Measurements from ENCODE around the gene FCHSD2. TPM values are rescaled to one million over a fixed set of nuclear protein-coding genes. Genes with fewer than 3 reads are reported as not detected.

FCHSD2 gene
- total and polyA plus RNA-seq, 2 donors (not counting 1 experiment from before 2014, with no cell fraction given), result 113 to 189 TPM

DNA sequence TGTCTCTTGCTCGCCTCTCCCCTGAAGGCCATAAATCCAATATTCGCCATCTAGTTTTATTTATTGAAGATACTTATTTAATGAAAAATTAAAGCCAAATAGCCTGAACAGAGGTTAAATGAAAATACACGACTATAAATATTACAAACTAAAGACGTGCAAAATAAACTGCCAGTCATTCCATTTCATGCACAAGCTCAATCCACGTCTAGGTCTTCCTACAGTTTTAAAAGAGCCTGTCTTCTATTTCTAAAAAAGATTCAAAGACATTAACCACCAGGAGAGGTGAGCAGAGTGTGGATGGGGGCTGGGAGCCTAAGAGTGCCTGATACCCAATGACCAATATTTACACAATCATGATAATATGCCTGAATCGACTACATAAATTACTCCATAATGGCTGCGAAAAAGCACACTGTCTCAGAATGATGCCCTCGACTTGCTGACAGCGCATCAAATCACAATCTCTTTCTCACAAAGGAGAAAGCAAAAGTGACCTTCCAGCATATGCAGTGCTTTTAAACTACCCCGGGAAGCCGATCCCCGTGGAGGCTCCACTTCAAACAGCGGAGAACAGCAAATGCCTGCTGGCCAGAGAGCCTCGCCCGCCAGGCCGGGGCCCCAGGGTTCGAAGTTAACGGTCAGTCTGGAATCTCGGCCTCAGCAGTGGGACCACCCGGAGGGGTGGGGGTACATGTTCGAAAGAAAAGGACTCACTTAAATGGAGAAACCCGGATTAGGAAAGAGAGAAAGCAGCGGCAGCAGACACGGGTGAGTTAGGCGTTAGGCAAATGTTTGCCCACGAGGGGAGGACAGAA lies 1.7 kb downstream of the FCHSD2 start:
- ATAC-seq (ENCODE audit: low read depth), result no peak
- under 1% methylated on average over 20 of the region's 26 CpGs for WGBS (ENCODE audit: insufficient coverage)
- H3K9ac ChIP-seq (ENCODE audit: low read length), result peak overlapping the region; percentile 92
- ChIA-PET POLR2A (interaction anchor here (0.6 to 4.8 kb wide), 6 partner anchors 12 to 216 kb away, joined by 3 to 98 read pairs (median 25); no protein-coding TSS in a partner anchor), CTCF (interaction anchor here (0.6 to 11.4 kb wide), 8 partner anchors 12 to 216 kb away, joined by 3 to 248 read pairs (median 3); no protein-coding TSS in a partner anchor)
- peak overlapping the region; percentile 89 to 93 for H3K27ac ChIP-seq (ENCODE audit: low read length in 2 of 2)
- H3K4me1 ChIP-seq (ENCODE audit: control insufficient read depth in 2 of 2, insufficient read depth in 2 of 2, low read length in 2 of 2), result peaks cover 63 to 67% of the 10 kb centered on the region in 2 donors
- intact Hi-C loops (cut with micrococcal nuclease), result loop anchor here (1.0 to 2.0 kb wide), 4 partner anchors 38 to 325 kb away; no protein-coding TSS in a partner anchor
- peaks cover 26% of the 10 kb centered on the region for H4K20me1 ChIP-seq (ENCODE audit: control insufficient read depth, insufficient read depth, low read length, poor library complexity, severe bottlenecking)
- peaks cover 72% of the 10 kb centered on the region for H3K79me2 ChIP-seq (ENCODE audit: control insufficient read depth, insufficient read depth, low read length)
- Mint-ChIP-seq H3K9me3 (ENCODE audit: insufficient read depth) (no peaks in the 10 kb centered on the region), H3K4me1 (peaks cover 75% of the 10 kb centered on the region), H3K4me3 (peak overlapping the region; percentile 100), H3K27me3 (no peaks in the 10 kb centered on the region), H3K27ac (peak overlapping the region; percentile 99)
- peak overlapping the region; percentile 84 to 98 (median 95) for H3K4me3 ChIP-seq (ENCODE audit: control extremely low read depth in 1 of 5, extremely low read depth in 1 of 5, insufficient read depth in 1 of 5, low read depth in 2 of 5, low read length in 4 of 5)
- peak; percentile 31 for DNase-seq
- peaks cover 0 to 39% of the 10 kb centered on the region in 2 experiments for H3K36me3 ChIP-seq (replicated peaks in 1 of 2; ENCODE audit: control extremely low read depth in 1 of 2, control insufficient read depth in 1 of 2, extremely low read depth in 1 of 2, insufficient read depth in 2 of 2, low read length in 1 of 2)
- H3K4me2 ChIP-seq (replicated peaks; ENCODE audit: low read depth, low read length, poor library complexity, severe bottlenecking), result peak overlapping the region; percentile 88
- H3K27me3 ChIP-seq (replicated peaks in 1 of 4; ENCODE audit: control extremely low read depth in 1 of 4, control insufficient read depth in 3 of 4, insufficient read depth in 4 of 4, low read length in 3 of 4), result no peaks in the 10 kb centered on the region
- TF ChIP-seq EZH2 (IDR thresholded peaks at IDR 0.05; ENCODE audit: borderline replicate concordance, insufficient read depth, low read depth, low read length, poor library complexity, severe bottlenecking), result no peak
- no peak for TF ChIP-seq CTCF (IDR thresholded peaks at IDR 0.05)
- no peaks in the 10 kb centered on the region for H3K9me3 ChIP-seq (ENCODE audit: control extremely low read depth in 1 of 3, control insufficient read depth in 2 of 3, insufficient read depth in 1 of 3, low read length in 2 of 3)
- peak overlapping the region; percentile 77 for H2AFZ ChIP-seq (ENCODE audit: insufficient read depth, low read depth, low read length, poor library complexity, severe bottlenecking)

Measured in B cell (primary cell).